GM03348 (cell line): ENCODE data around the gene TCOF1.

ENCODE experiments used
- DNase-seq: peaks from one replicate; pipeline ENCODE4 v3.0.0; 2012; ENCODE audit warnings: low spot score

TCOF1 gene, protein sequence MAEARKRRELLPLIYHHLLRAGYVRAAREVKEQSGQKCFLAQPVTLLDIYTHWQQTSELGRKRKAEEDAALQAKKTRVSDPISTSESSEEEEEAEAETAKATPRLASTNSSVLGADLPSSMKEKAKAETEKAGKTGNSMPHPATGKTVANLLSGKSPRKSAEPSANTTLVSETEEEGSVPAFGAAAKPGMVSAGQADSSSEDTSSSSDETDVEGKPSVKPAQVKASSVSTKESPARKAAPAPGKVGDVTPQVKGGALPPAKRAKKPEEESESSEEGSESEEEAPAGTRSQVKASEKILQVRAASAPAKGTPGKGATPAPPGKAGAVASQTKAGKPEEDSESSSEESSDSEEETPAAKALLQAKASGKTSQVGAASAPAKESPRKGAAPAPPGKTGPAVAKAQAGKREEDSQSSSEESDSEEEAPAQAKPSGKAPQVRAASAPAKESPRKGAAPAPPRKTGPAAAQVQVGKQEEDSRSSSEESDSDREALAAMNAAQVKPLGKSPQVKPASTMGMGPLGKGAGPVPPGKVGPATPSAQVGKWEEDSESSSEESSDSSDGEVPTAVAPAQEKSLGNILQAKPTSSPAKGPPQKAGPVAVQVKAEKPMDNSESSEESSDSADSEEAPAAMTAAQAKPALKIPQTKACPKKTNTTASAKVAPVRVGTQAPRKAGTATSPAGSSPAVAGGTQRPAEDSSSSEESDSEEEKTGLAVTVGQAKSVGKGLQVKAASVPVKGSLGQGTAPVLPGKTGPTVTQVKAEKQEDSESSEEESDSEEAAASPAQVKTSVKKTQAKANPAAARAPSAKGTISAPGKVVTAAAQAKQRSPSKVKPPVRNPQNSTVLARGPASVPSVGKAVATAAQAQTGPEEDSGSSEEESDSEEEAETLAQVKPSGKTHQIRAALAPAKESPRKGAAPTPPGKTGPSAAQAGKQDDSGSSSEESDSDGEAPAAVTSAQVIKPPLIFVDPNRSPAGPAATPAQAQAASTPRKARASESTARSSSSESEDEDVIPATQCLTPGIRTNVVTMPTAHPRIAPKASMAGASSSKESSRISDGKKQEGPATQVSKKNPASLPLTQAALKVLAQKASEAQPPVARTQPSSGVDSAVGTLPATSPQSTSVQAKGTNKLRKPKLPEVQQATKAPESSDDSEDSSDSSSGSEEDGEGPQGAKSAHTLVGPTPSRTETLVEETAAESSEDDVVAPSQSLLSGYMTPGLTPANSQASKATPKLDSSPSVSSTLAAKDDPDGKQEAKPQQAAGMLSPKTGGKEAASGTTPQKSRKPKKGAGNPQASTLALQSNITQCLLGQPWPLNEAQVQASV (N-terminal part only)

GRCh38 chr5:150357326-150358260, at the start of gene TCOF1:
Gene TCOF1 (plus strand): TSS chr5:150357697. CDS start chr5:150357747, 50 bp downstream.
- peak; percentile 99 for DNase-seq

GRCh38 chr5:150309101-150309885, 48.2 kb upstream of the TCOF1 start:
- DNase-seq: no peak

GRCh38 chr5:150309886-150310239, 47.6 kb upstream of the TCOF1 start:
- DNase-seq: no peak

DNA sequence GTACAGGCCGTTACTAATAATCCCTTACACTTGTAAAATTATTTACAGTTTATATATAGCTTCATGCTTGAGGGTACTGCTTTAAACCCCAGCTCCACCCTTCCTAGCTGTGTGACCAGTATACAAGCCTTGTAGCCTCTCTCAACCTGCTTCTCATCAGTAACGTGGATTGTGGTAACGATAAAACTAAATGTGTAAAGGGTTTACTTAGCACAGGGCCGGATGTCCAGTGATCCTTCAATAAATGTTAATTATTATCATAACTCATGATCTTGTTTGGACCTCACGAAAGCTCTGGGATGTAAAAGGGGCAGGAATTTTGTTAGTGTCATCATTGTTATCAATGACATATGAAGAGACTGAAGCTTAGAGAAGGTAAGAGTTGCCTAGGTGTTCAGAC, 47.3 kb upstream of the TCOF1 start:
- no peak for DNase-seq

- DNase-seq: no peak
These were observed 46.3 kb upstream of the TCOF1 start for GRCh38 chr5:150311015-150311692.

- DNase-seq: no peak
These were observed 45.0 kb upstream of the TCOF1 start for GRCh38 chr5:150312518-150312917.

DNA sequence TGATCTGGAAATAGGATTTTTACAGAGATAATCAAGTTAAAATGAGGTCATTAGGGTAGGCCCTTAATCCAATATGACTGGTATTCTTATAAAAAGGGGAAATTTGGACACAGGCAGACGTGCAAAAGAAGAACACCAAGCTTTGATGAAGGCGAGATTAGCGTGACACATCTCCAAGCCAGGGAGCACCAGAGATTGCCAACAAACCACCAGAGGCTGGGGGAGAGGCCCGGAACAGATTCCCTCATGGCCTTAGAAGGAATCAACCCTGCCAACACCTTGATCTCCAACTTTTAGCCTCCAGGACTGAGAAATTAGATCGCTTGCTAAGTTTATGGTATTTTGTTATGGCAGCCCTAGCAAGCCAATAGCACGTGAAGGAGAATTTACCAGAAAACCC, 44.0 kb upstream of the TCOF1 start:
- DNase-seq: no peak

DNA sequence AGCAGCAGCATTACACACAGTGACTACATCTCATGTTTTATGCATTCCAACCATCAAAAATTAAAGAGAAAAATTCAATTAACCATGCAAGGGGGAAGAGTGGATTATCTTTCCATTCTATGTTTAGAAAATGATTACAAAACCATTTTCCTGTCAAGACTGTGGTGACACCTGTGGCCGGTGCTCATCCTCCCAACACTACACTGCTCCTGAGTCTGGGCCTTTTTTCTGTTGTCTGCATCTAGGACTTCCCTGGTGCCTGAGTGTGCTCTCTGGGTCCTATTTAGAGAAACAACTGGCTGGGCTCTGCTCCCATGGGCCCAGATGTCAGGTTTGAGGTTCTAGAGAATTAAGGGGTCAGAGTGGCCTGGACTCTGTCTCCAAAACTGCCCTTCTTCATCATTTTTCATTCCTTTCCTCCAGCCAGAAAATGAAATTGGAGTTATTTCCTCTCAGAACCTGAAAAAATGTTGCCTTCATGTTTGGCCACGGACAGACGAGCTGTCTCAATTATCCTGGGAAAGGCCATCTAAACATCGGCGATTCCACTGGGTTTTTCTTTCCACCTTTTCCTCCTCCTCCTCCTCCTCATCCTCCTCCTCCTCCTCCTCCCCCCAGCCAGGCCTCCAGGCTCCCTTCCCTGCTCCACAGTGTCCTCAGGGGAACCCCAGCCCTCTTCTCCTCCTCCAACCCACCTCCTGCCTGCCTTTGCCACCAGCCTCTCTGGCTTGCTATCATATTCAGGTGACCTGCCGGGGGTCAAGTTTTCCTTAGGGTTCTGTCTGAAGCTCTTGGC, 43.4 kb upstream of the TCOF1 start:
- DNase-seq: no peak

DNA sequence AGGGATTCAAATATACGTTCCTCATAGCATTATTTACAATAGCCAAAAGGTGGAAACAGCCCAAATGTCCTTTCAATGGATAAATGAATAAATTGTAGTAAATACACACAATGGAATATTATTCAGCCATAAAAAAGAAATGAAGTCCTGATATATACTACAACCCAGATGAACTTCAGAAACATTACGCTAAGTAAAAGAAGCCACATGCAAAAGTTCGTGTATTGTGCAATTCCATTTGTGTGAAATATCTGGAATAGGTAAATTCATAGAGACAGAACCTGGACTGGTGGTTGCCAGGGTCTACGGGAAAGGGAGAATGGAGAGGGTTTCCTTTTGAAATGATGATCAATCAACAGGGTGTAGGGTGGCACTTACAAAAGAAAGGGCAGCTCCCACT, 42.3 kb upstream of the TCOF1 start:
- DNase-seq: no peak

- no peak for DNase-seq
These were observed 41.2 kb upstream of the TCOF1 start for GRCh38 chr5:150316320-150316719.

DNA sequence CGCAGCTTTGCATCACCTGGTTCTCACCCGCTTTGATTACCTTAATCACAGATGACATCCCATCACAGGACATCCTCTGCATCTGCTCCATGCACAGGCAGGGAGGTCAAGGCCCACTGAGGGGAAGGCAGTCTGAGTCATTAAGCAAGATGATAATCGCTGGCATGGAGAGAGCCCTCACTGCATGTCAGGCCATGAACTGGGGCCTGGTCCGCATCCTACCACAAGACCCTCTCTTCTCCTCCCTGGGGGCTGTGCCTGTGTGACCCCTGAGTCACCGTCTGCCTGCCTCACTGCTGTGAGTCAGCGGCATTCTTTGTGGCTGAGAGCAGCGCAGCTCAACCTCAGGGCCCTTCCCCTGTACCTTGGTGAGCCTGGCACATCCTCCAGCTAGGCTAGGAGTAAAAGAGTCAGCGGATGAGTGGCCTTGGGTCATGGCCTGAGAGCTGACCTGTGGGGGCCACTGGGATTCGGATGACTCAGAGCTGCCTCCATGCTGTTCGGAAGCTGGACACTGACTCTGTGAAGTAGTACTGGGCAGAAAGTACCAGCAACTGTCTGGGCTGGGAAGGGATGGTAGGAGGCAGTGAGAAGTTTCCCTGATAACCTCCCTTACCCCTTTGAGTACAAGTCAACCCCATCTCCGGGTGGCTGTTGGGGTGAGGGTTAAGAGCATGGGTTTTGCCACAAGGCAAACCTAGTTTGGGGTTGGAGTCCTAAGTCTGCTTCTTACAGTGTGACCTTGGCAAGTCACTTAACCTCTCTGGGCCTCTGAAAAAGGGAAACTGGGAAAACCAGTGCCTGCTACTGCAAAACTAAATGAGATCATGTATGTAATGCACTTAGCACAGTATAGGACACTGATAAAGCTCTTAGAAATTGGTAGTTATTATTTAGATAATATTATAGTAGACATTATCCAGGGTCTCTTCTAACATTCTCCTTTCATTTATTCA, 40.2 kb upstream of the TCOF1 start:
- peak; percentile 89 for DNase-seq

- no peak for DNase-seq
These were observed 38.6 kb upstream of the TCOF1 start for GRCh38 chr5:150318613-150319483.

DNA sequence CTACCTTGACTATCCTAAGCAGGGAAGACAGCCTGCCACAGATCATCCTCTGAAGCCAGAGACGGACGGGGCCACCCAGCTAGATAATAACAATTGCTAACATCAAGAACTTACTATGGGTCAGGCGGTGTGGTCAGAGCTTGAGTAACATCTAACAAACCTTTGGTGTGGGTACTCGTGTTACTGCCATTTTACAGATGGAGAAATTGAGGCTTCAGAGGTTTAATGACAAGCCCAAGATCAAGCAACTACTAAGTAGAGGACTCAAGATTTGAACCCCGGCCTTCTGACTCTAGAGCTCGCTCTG, 38.1 kb upstream of the TCOF1 start:
- no peak for DNase-seq

GRCh38 chr5:150320044-150320613, 37.4 kb upstream of the TCOF1 start:
- DNase-seq: peak; percentile 81

GRCh38 chr5:150321211-150321610, 36.3 kb upstream of the TCOF1 start:
- DNase-seq: no peak

DNA sequence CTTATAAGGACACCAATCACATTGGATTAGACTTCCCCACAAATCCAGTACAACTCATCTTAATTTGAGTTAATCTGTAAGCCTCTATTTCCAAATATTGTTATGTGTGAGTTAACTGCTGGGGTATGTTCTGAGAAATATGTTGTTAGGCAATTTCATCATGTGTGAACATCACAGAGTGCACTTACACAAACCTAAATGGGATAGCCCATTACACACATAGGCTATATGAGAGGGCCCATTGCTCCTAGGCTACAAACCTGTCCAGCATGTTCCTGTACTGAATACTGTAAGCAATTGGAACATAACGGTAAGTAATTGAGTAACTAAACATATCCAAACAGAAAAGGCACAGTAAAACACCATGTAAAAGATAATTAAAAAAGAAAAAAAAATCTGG, 35.7 kb upstream of the TCOF1 start:
- no peak for DNase-seq

DNA sequence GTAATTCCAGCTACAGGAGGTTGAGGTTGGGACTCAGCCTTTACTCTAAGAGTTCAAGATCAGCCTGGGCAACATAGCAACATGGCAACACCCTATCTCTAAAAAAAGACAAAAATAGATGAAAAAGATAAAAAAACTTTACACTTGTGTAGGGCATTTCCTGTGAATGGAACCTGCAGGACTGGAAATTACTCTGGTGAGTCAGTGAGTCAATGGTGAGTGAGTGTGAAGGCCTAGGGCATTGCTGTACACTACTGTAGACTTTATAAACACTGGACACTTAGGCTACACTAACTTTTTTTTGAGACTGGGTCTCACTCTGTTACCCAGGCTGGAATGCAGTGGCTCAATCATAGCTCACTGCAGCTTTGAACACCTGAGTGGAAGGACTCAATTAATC, 35.3 kb upstream of the TCOF1 start:
- no peak for DNase-seq
